Karpas-422 (cell line): ENCODE results near the gene OVCH2. TPM values are rescaled to one million over a fixed set of nuclear protein-coding genes. Genes with fewer than 3 reads are reported as not detected.

Experiments
- DNase-seq: peaks from one replicate; pipeline ENCODE4 v3.0.0-alpha.2; 2015
- H2AFZ ChIP-seq: fragments of 200-600 bp; sonication (generic); 2 replicates; pipeline ENCODE4 v1.6.1; 2014; ENCODE audit warnings: antibody characterized with exemption, low read length, mixed read lengths
- H3K27ac ChIP-seq: fragments of 200-600 bp; sonication (generic); 2 replicates; pipeline ENCODE4 v1.5.1; 2014; ENCODE audit warnings: mild to moderate bottlenecking, low read length, moderate library complexity
- H3K27me3 ChIP-seq: fragments of 200-600 bp; sonication (generic); 2 replicates; pipeline ENCODE4 v1.6.1; 2014; ENCODE audit warnings: low read length, mixed read lengths
- H3K36me3 ChIP-seq: fragments of 200-600 bp; sonication (generic); 2 replicates; pipeline ENCODE4 v1.6.1; 2014; ENCODE audit warnings: low read length, mixed read lengths; ENCODE audit not compliant: insufficient read depth
- H3K4me1 ChIP-seq: fragments of 200-600 bp; sonication (generic); 2 replicates; pipeline ENCODE4 v1.6.1; 2014; ENCODE audit warnings: mild to moderate bottlenecking, low read length, mixed read lengths
- H3K4me2 ChIP-seq: fragments of 200-600 bp; sonication (generic); 2 replicates; pipeline ENCODE4 v1.6.1; 2014; ENCODE audit warnings: low read length, low read depth, mild to moderate bottlenecking; ENCODE audit not compliant: poor library complexity, severe bottlenecking
- H3K4me3 ChIP-seq: fragments of 200-600 bp; sonication (generic); 2 replicates; pipeline ENCODE4 v1.5.1; 2014; ENCODE audit warnings: mild to moderate bottlenecking, antibody characterized with exemption, low read length, mixed read lengths
- H3K79me2 ChIP-seq: fragments of 200-600 bp; sonication (generic); 2 replicates; pipeline ENCODE4 v1.6.1; 2014; ENCODE audit warnings: mild to moderate bottlenecking, low read length, mixed read lengths
- H3K9ac ChIP-seq: fragments of 200-600 bp; sonication (generic); 2 replicates; pipeline ENCODE4 v1.6.0; 2014; ENCODE audit warnings: low read length
- H3K9me2 ChIP-seq: fragments of 200-600 bp; sonication (generic), shearing (Covaris generic); replicated peaks from 2 replicates; pipeline ENCODE4 v1.6.0; 2014; ENCODE audit warnings: mild to moderate bottlenecking, low read length, moderate library complexity; ENCODE audit not compliant: insufficient read depth
- H3K9me3 ChIP-seq: fragments of 300-700, 200-600 bp; sonication (generic); 2 replicates; pipeline ENCODE4 v1.6.1; 2014; ENCODE audit warnings: low read length, mixed read lengths
- H4K20me1 ChIP-seq: fragments of 200-600 bp; sonication (generic); 2 replicates; pipeline ENCODE4 v1.6.1; 2014; ENCODE audit warnings: mild to moderate bottlenecking, antibody characterized with exemption, low read length, low read depth; ENCODE audit not compliant: insufficient read depth
- total RNA-seq: library from RNA; depleted of rRNA; stranded (reverse); fragments of >200 nt; shearing (Covaris generic); gene quantifications from 2 replicates; pipeline ENCODE4 v1.2.3, GENCODE V29; 2014; ENCODE audit warnings: low replicate concordance

Gene OVCH2
- total RNA-seq, 1 experiment from 2014 or later = not detected

DNA sequence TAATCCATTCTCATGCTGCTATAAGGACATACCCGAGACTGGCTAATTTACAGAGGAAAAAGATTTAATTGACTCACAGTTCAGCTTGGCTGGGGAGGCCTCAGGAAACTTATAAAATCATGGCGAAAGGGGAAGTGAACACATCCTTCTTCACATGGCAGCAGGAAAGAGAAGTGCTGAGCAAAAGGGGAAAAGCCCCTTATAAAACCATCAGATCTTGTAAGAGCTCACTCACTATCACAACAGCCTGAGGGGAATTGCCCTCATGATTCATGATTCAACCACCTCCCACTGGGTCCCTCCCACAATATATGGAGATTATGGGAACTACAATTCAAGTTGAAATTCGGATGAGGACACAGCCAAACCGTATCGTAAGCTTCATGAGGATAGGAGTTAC is 29.2 kb downstream of the OVCH2 start:
- no peak overlapping the region for H2AFZ ChIP-seq
- no peaks in the 10 kb centered on the region for H3K9me2 ChIP-seq
- H4K20me1 ChIP-seq = no peaks in the 10 kb centered on the region
- H3K27ac ChIP-seq = no peak overlapping the region
- H3K9me3 ChIP-seq = no peaks in the 10 kb centered on the region
- DNase-seq = no peak
- H3K4me3 ChIP-seq = no peak overlapping the region
- no peaks in the 10 kb centered on the region for H3K79me2 ChIP-seq
- H3K4me1 ChIP-seq = 0 out of 2 replicates have a peak, but pooled peaks cover 4% of the 10 kb centered on the region
- H3K36me3 ChIP-seq = no peaks in the 10 kb centered on the region
- H3K9ac ChIP-seq = no peak overlapping the region
- H3K4me2 ChIP-seq = no peak overlapping the region
- H3K27me3 ChIP-seq = no peaks in the 10 kb centered on the region

DNA sequence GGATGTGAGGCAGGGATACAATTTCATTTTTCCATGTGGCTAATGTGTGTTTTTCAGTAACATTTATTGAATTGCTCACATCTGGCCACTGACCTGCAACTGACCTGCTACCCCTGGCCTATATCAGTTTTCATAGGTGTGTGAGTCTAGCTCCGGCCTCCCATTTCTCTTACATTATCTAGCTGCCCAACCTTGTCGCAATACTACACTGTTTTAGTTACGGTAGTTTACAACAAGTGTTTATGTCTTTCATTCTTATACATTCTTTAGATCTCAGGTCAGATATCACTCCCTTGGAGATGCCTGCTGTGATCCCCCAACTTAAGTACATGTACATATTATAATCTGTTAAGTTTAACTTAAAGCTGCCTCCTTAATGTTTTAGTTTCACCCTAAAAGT is 30.6 kb downstream of the OVCH2 start:
- Histone ChIP-seq H3K9me2 (no peaks in the 10 kb centered on the region), H3K9ac (no peak overlapping the region), H3K27ac (no peak overlapping the region), H3K4me1 (0 out of 2 replicates have a peak, but pooled peaks cover 4% of the 10 kb centered on the region), H3K36me3 (no peaks in the 10 kb centered on the region), H2AFZ (no peak overlapping the region), H4K20me1 (no peaks in the 10 kb centered on the region), H3K4me3 (no peak overlapping the region), H3K4me2 (no peak overlapping the region), H3K9me3 (no peaks in the 10 kb centered on the region), H3K79me2 (no peaks in the 10 kb centered on the region), H3K27me3 (no peaks in the 10 kb centered on the region)
- no peak for DNase-seq

DNA sequence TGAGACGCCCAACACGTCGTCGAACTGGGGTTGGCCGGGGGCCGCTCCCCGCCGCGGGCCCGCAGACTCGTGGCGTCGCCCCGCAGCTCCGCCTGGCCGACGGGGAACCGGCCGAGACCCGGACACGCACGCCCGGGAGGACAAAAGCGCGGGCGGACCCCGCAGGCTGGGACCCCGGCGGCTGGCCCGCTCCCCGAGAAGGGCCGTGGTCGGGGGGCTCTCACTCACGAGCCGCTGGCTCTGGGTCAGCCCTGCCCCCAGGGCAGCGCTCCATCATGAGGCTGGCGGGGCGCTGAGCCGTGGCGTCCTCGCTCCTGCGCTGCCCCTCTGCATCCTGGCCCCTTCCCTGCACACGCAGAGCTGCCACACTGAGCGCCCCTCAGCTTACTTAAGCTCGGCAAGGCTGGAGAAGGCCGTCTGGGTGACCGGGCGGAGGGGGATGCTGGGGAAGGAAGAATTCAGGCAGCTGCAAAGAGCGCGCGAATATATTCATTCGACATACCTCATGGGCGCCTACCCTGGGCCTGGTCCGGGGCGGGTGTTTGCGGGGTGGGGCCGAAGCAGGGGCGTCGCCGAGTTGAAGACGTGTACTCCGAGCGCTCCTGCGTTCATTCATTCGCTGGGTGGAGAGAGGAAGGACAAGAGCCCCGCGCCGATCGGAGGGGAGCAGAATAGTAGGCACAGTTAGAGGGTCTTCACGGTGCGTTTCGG is 32.4 kb downstream of the OVCH2 start:
- Histone ChIP-seq H4K20me1 (no peaks in the 10 kb centered on the region), H3K4me1 (0 out of 2 replicates have a peak, but pooled peaks cover 4% of the 10 kb centered on the region), H3K79me2 (no peaks in the 10 kb centered on the region), H3K9me2 (no peaks in the 10 kb centered on the region), H3K27me3 (no peaks in the 10 kb centered on the region), H3K9ac (no peak overlapping the region), H2AFZ (no peak overlapping the region), H3K27ac (no peak overlapping the region), H3K9me3 (no peaks in the 10 kb centered on the region), H3K4me3 (no peak overlapping the region), H3K4me2 (no peak overlapping the region), H3K36me3 (no peaks in the 10 kb centered on the region)
- DNase-seq = no peak

DNA sequence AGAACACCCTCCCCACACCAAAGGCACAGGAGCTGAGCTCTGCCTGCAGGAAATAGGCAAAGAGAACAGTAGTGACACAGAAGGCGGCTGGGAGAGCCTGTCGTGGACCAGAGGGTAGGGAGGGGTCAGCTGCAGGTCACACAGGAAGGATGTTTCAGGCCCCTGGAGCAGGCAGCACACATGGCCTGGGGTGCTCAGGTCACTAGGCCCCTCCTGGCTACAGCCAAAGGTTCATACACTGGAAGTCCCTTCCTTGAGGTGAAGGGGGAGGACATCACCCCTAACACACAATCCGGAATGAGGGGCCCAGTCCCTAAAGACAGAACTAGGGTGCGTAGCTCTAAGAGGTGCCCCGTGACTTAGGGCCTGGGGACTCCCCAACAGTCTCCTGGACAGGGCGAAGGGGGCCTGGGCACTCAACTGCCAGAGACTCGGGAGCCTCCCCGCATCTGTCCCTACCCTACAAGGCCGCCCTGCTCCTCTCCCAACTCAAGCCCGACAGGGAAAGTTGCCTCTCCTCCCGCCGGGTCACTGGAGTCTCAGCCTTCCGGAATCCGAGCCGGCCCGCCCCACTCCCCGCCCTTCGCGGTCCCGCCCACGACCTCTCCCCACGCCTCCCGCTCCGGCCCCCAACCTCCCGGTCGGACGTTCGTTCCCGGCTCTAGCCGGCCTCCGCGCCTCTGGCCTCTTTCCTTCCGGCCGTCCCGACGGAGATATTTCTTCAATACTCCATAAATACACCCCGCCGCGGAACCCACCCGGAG is 33.1 kb downstream of the OVCH2 start, which contains the start of gene CYB5R2:
Gene CYB5R2 (minus strand): TSS at position 541 of the 764 bp plus-strand sequence. CDS start 675 bp downstream, outside the sequence.
- no peak within 1 kb of the TSS for H3K4me3 ChIP-seq

GRCh38 chr11:7672276-7672959 is 33.9 kb downstream of the OVCH2 start:
- Histone ChIP-seq H3K27ac (no peak overlapping the region), H3K27me3 (no peaks in the 10 kb centered on the region), H2AFZ (no peak overlapping the region), H3K79me2 (no peaks in the 10 kb centered on the region), H3K9ac (no peak overlapping the region), H3K4me3 (no peak overlapping the region), H3K36me3 (no peaks in the 10 kb centered on the region), H3K9me3 (no peaks in the 10 kb centered on the region), H3K9me2 (no peaks in the 10 kb centered on the region), H4K20me1 (no peaks in the 10 kb centered on the region), H3K4me1 (no peaks in the 10 kb centered on the region), H3K4me2 (no peak overlapping the region)
- no peak for DNase-seq

More for the DNA sequence above, 33.1 kb downstream of the OVCH2 start, which contains the start of gene CYB5R2:
- Histone ChIP-seq H3K9ac (no peak within 1 kb of the TSS), H3K27me3 (no peaks in the 10 kb centered on the region), H3K4me2 (no peak within 1 kb of the TSS), H3K27ac (no peak within 1 kb of the TSS), H2AFZ (no peak within 1 kb of the TSS), H3K36me3 (no peaks in the 10 kb centered on the region), H3K79me2 (no peaks in the 10 kb centered on the region), H4K20me1 (no peaks in the 10 kb centered on the region), H3K4me1 (0 out of 2 replicates have a peak, but pooled peaks cover 2% of the 10 kb centered on the region), H3K9me3 (no peaks in the 10 kb centered on the region), H3K9me2 (no peaks in the 10 kb centered on the region)
- DNase-seq = no peak

DNA sequence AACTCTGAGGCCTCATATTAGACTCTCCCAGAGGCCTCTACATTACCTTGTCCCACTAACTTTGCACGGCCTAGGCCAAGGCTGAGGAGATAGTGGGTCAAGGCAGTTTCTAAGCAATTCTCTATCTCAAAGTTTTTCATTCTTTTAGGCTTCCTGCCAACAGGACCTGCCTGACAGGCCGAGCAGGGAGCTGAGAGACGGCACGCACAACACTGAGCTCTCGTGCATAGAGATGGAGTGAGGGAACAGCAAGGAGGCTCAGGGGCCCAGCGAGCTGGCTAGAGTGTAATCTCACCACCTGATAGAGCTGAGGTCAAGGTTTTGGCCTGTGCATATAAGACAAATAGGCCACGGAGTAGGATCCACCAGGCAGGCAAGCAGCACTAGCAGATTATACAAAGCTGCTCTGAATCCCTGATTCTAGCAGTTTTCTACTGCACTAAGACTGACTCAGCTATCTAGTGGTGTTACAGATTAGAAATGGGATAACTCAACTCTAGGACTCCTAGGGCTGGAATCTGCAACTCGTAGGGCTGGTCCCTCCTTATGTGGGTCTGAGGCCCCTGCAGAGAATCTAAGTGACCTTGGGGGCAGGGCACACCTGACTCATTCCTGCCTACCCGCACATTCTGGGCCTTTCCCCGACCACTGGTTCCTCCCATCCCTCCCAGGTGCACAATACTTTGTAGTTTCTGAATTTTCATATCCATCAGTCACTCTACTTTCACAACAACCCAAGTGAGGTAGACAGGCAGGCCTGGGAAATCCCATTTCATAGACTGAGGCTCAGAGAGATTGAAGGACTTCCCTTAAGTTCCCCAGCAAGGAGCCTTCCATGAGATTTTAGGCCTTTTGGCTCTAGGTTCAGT is 34.7 kb downstream of the OVCH2 start:
- Histone ChIP-seq H3K9me3 (no peaks in the 10 kb centered on the region), H3K9me2 (no peaks in the 10 kb centered on the region), H3K27me3 (no peaks in the 10 kb centered on the region), H3K27ac (no peak overlapping the region), H2AFZ (no peak overlapping the region), H3K4me3 (no peak overlapping the region), H3K4me1 (no peaks in the 10 kb centered on the region), H4K20me1 (no peaks in the 10 kb centered on the region), H3K9ac (no peak overlapping the region), H3K4me2 (no peak overlapping the region), H3K36me3 (no peaks in the 10 kb centered on the region), H3K79me2 (no peaks in the 10 kb centered on the region)
- no peak for DNase-seq

- no peak for DNase-seq
- Histone ChIP-seq H3K9ac (no peak overlapping the region), H3K79me2 (no peaks in the 10 kb centered on the region), H3K4me2 (no peak overlapping the region), H3K9me3 (no peaks in the 10 kb centered on the region), H3K36me3 (no peaks in the 10 kb centered on the region), H3K27me3 (no peaks in the 10 kb centered on the region), H4K20me1 (no peaks in the 10 kb centered on the region), H3K27ac (no peak overlapping the region), H3K4me1 (no peaks in the 10 kb centered on the region), H2AFZ (no peak overlapping the region), H3K4me3 (no peak overlapping the region), H3K9me2 (no peaks in the 10 kb centered on the region)
Measured at GRCh38 chr11:7670641-7671040, 35.6 kb downstream of the OVCH2 start.
